ENCODE data around the gene ACSM6. TPM values are rescaled to one million over a fixed set of nuclear protein-coding genes. Genes with fewer than 3 reads are reported as not detected.
A peak's percentile ranks its signal among the peaks of the same experiment; 100 is the strongest.

ACSM6 gene
- total RNA-seq, 6 experiments from 2014 or later, result 0.12 TPM; not detected in 5

DNA sequence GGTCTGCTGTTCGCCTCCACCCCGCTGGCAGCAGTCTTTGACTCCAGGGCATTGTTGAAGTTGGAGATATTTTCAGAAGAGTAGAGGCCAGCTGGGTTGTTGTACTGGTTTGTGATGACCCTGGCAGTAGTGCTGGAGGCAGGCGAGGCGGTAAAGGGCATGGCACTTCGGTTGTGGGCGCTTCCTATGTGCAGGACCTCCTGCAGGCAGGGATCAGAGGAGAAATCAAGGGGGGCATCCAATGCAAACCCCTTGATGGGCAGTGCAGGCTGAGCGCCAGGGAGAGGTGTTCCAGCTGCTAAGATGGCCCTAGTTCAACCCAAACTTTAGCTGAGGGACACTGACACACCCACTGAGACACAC is 69.8 kb downstream of the ACSM6 start:
- Histone ChIP-seq H3K36me3 (peaks cover 0 to 18% (median 3%) of the 10 kb centered on the region in 4 donors), H3K4me3 (no peak overlapping the region), H3K27me3 (no peaks in the 10 kb centered on the region), H3K9me3 (no peaks in the 10 kb centered on the region), H3K27ac (no peak overlapping the region), H3K4me1 (peaks cover 0 to 12% (median 7%) of the 10 kb centered on the region in 4 donors)
- DNase-seq (no peak), ATAC-seq (no peak)
- TF ChIP-seq CTCF (IDR thresholded peaks at IDR 0.05) (no peak), POLR2A (IDR thresholded peaks at IDR 0.05) (no peak)
- no CpG with 5 or more reads among the region's 7 CpGs for WGBS (ENCODE audit: insufficient coverage, low coverage, low lambda C conversion rate, missing lambda C conversion rate)
- intact Hi-C loops (cut with DNase I), result no loop called here

DNA sequence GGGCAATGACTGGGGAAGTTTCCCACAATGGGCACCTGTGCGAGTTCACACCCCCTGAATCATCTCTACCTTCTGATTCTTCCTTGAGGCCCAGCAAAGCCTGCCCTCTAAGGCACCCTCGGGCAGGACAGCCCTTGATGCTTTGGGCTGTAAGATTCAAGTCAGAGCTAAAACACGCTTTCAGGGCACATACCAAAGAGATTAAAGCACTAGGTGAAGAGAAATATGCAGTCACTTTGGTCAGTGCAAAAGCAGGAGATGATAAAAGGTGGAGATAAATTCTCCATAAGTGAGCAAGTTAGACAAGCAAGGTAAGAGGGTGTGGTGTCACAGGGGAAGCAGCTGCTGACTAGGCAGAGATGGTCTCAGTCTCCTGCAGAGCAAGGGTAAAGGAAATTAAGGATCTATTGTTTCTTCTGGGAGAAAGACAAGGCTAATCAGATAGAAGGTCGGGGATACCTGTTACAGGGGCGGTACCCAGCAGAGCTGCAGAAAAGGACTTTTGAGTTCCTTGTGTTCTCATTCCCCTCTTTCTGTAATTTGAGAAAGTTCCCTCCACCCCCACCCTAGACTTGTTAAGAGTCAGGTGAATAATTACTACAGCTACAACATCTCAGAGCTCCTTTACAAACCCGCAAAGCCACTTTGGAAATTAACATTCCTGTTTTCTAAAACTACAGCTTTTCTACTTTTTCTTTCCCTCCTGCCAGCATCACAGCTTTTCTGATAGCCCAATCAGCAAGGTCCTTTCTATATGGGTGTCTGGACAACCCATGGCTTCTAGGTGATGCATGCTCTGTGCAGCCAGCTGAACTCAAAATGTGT is 70.4 kb downstream of the ACSM6 start:
- TF ChIP-seq POLR2A (IDR thresholded peaks at IDR 0.05), result no peak
- Histone ChIP-seq H3K4me3 (no peak overlapping the region), H3K4me1 (peaks cover 0 to 12% (median 7%) of the 10 kb centered on the region in 4 donors), H3K9me3 (no peaks in the 10 kb centered on the region), H3K36me3 (peaks cover 0 to 12% (median 3%) of the 10 kb centered on the region in 4 donors), H3K27ac (peak overlapping the region in 1 of 3 donors; percentile 1), H3K27me3 (no peaks in the 10 kb centered on the region)
- ATAC-seq (no peak), DNase-seq (no peak)
- intact Hi-C loops (cut with DNase I), result no loop called here
- WGBS (ENCODE audit: insufficient coverage, low coverage, low lambda C conversion rate, missing lambda C conversion rate), result 77% methylated on average over 3 of the region's 6 CpGs

GRCh38 chr10:95265572-95265971 is 71.5 kb downstream of the ACSM6 start:
- ATAC-seq (no peak), DNase-seq (no peak)
- Histone ChIP-seq H3K9me3 (no peaks in the 10 kb centered on the region), H3K27ac (no peak overlapping the region), H3K4me1 (peaks cover 0 to 16% (median 7%) of the 10 kb centered on the region in 4 donors), H3K27me3 (no peaks in the 10 kb centered on the region), H3K36me3 (peaks cover 0 to 8% (median 1%) of the 10 kb centered on the region in 4 donors), H3K4me3 (no peak overlapping the region)
- TF ChIP-seq POLR2A (IDR thresholded peaks at IDR 0.05) (no peak), CTCF (IDR thresholded peaks at IDR 0.05) (no peak)
- WGBS (ENCODE audit: insufficient coverage, low coverage, low lambda C conversion rate, missing lambda C conversion rate), result 100% methylated on average over 2 of the region's 8 CpGs
- intact Hi-C loops (cut with DNase I), result no loop called here

DNA sequence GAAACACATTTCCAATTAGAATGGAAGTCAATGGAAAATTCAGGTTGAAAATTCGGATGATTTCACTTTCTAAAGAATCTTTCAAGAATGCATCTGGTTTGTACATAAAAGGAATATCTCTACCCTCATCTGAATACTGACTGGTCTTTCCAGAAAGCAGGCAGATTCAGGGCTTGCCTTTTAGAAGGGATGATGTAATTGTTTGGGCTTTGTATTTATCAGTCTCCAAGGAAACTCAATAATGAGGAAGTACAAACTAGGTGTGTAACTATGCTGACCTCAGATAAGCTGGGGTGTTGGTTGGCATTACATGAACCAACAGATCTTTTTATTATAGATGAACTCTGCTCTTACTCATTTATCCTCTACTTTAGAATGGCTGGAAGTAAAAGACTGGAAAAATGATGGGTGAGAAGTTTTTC is 72.6 kb downstream of the ACSM6 start:
- H3K4me1 ChIP-seq, result peaks cover 0 to 7% (median 0%) of the 10 kb centered on the region in 4 donors
- peaks cover 0 to 8% (median 1%) of the 10 kb centered on the region in 4 donors for H3K36me3 ChIP-seq
- H3K9me3 ChIP-seq, result no peaks in the 10 kb centered on the region
- DNase-seq, result no peak
- ATAC-seq, result peak; percentile 50 to 84 (median 75)
- TF ChIP-seq CTCF (IDR thresholded peaks at IDR 0.05), result no peak
- no peak for TF ChIP-seq POLR2A (IDR thresholded peaks at IDR 0.05)
- 40% methylated on average over 1 of the region's 1 CpG for WGBS (ENCODE audit: insufficient coverage, low coverage, low lambda C conversion rate, missing lambda C conversion rate)
- no peak overlapping the region for H3K4me3 ChIP-seq
- peak overlapping the region in 2 of 3 donors; percentile 34 to 60 for H3K27ac ChIP-seq
- H3K27me3 ChIP-seq, result no peaks in the 10 kb centered on the region
- intact Hi-C loops (cut with DNase I), result no loop called here

DNA sequence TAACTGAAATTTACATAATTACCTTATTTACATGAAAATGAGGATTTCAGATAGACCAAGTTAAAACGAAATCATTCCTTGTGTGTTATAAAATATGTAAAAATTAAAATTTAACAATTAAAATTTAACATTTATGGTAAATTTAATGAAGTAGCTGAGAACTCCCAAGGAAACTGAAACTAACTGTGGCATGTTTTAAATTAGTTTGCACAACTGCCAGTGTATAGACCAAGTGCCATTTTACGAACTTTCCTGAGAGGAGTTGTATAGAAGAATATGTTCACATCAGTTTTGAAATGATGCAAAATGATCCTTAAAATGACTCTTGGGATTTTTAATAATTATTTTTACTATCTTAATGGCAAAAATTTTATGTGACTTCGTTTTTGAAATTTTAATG is 73.2 kb downstream of the ACSM6 start:
- H3K27ac ChIP-seq, result peak overlapping the region in 2 of 3 donors; percentile 34 to 72
- 93% methylated on average over 3 of the region's 3 CpGs for WGBS (ENCODE audit: insufficient coverage, low coverage, low lambda C conversion rate, missing lambda C conversion rate)

More for the DNA sequence above, 73.2 kb downstream of the ACSM6 start:
- Histone ChIP-seq H3K36me3 (peaks cover 0 to 8% (median 1%) of the 10 kb centered on the region in 4 donors), H3K4me1 (peaks cover 0 to 10% (median under 1%) of the 10 kb centered on the region in 4 donors), H3K27me3 (no peaks in the 10 kb centered on the region), H3K4me3 (no peak overlapping the region), H3K9me3 (no peaks in the 10 kb centered on the region)
- ATAC-seq (no peak), DNase-seq (no peak)
- TF ChIP-seq CTCF (IDR thresholded peaks at IDR 0.05) (no peak), POLR2A (IDR thresholded peaks at IDR 0.05) (no peak)
- intact Hi-C loops (cut with DNase I), result no loop called here

All from right lobe of liver (tissue), 6 donors.